Stimulated activated CD8-positive, alpha-beta memory T cell treated with anti-CD3 and anti-CD28 coated beads, Interleukin-12 subunit alpha, Interleukin-12 subunit beta, amount 100 ng/mL, for 1 hour (primary cell): ENCODE results near the gene PSAT1.

Experiments used
- DNase-seq: peaks from one replicate; pipeline ENCODE4 v3.0.0-alpha.2; 2020; ENCODE audit warnings: low read depth

The PSAT1 gene

DNA sequence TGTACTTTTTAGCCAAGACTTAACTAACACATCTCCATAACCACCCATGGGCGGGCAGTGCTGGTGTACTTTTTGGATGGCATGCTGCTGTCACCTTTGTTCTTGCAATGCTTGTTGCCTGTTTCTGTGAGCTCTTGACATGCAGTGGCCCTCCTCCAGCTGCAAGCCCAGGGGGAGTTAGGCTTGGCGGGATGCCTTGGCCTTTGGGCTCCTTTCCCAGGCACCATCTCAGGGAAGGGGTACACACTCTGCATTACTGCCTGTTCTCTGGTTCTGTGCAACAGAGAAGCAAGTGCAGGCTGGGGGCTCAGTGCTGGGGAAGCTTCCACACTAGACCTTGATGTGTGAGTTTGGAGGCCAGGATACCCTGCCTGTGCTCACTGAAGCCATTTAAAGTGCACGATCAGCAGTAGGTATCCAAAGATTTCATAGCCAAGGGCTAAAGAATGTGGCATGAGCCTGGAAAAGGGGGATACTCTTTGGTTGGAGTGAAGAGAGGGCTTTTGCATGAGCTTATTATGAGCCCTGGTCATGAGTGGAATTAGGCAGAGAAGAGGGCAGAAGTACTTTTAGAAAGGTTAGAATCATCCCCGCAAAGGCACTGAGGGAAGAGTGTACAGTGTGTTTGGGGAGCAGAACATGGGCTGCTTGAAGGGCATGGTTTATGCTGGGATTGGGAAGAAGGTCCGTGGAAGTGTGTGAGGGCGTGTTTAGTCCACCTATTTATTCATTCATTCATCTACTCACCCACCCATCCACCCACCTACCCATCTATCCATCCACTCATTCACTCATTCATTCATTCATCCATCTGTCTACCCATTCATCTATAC is 22.5 kb downstream of the PSAT1 start:
- no peak for DNase-seq

DNA sequence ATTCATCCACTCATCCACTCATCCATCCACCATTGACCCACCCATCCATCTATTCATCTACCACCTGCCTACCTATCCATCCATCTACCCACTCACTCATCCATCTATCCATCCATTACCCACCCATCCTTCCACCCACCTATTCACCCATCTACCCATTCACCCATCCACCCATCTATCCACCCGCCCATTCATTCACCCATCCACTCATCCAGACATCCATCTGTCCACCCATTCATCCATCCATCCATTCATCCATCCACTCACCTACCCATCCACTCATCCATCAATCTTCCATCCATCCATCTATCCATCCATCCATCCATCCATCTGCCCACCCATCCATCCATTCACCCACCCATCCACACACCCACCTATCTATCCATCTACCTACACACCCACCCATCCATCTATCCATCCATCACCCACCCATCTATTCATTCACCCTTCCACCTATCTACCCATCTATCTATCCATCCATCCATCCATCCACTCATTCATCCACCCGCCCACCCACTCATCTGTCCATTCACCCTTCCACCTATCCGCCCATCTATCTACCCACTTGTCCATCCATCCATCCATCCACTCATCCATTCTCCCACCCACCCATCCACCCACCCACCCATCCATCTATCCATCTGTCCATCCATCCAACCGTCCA is 23.2 kb downstream of the PSAT1 start:
- DNase-seq, result no peak

- DNase-seq, result no peak
Observed at GRCh38 chr9:78320875-78321496, 24.1 kb downstream of the PSAT1 start.

DNA sequence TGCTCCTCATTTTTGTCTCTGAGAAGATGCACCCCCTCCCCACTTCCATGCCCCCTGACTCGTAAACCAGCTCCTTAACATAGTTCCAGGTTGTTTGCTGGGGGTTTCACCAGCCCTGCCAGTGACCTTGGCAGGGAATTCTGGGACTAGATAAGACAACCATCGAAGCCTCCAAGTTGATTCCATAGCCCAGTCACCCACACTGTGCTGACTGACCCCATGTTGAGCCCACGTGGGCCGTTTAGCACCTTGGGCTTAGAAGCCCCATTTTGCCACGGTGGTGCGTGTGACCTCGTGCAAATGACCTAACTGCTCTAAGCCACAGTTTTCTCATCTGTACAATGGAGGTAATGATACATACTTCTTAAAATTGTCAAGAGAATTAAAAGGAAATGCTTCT is 24.6 kb downstream of the PSAT1 start:
- DNase-seq, result no peak

GRCh38 chr9:78324068-78324650 is 27.2 kb downstream of the PSAT1 start:
- DNase-seq, result no peak

- DNase-seq, result no peak
Observed at GRCh38 chr9:78324682-78325081, 27.8 kb downstream of the PSAT1 start.

- DNase-seq, result no peak
Observed at GRCh38 chr9:78325343-78325742, 28.4 kb downstream of the PSAT1 start.

- no peak for DNase-seq
Observed at GRCh38 chr9:78325846-78326360, 29.0 kb downstream of the PSAT1 start.

GRCh38 chr9:78326564-78326963 is 29.6 kb downstream of the PSAT1 start:
- no peak for DNase-seq

DNA sequence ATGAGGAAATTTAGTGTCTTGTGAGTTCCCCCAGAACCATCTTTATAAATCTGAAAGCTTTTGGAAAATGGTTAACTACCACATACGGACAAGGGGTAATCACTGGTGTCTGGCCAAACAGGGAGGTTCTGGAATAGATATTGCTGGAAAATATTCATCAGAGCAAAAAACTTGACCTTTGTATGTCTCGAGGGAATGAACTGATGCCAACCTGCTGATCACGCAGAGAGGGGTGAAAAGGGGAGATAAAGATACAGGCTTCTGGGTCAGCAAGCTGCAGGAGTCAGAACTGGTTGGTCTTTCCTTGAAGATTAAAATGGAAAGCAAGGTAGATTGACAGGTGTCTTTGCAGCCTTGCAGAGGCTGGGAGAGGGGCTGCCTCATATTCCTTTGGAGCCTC is 35.5 kb downstream of the PSAT1 start:
- no peak for DNase-seq

- DNase-seq, result no peak
Observed at GRCh38 chr9:78348848-78349247, 51.9 kb downstream of the PSAT1 start.

DNA sequence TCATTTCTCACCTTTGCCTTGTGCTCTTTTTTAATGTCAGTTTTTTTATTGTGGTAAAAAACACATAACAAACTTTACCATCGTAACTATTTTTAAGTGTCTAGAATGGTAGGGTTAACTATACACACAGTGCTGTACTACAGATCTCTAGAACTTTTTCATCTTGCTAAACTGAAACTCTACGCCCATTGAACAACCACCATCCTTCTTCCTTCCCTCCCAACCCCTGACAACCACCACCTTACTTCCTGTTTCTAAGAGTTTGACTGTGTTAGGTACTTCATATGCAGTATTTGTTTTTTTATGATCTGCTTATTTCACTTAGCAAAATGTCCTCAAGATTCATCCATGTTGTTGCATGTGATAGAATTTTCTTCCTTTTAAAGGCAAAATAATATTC is 54.9 kb downstream of the PSAT1 start:
- DNase-seq, result no peak

DNA sequence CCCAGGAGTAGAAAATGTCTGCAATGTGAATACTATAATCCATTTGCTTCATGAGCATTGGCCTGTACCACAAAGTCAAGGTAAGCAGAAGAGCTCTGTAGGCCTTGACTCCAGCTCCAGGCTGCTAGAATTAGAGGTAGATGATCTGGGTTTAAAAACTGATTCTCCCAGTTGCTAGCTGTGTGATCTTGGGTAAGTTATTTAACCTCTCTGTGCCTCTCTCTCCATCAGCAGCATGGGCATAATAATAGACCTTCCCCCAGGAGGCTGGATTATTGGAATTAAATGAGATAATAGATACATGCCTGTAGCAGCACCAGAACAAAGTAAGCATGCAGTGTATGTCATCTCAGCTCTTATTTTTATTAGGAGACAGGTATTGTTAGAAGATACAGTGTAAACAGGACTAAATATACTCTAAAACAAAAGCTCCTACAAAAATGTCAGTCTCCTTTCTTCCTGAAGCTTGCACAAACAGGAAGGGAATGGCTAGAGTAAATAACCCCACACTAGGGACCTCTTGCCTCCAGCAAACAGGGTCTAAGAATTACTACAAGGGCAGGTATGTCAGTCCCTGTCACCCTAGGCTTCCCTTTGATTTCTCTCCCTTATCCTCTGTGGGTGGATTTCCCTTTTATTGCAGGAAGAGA is 57.5 kb downstream of the PSAT1 start:
- DNase-seq, result no peak

DNA sequence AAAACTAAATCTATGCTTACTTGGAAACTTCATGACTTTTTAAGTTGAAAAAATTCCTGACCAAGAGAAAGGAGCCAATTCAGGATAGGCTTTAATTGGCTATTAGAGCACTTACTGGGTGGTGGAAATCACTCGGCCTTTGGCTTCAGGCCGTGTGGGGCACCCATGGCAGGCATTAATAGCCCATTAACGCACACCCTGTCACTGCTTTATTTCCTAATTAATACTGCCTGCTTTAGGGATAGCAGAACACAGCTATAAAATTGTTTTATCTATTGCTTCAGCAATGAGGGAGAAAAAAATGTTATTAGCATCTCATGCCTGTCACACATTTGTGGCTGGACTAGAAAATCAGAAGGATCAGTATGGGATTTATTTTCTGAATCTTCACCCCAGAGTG is 58.1 kb downstream of the PSAT1 start:
- DNase-seq, result no peak

DNA sequence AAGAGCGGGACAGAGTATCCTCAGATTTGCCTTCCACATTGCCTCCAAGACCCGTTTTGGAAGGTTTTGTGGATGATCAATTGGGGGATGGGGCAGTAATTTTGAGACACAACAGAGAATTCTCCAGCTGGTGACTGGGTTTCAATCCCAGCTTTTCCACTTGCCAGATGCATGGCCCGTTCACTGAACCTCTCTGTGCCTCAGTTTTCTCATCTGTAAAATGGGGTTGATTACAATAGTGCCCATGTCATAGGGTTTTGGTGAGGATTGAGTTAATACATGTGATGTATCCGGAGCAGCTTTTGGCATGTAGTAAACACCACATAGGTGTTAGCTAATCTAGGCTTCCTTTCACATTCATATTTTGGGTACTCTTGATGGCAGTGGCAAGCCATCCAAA is 59.7 kb downstream of the PSAT1 start:
- no peak for DNase-seq

- DNase-seq, result no peak
Observed at GRCh38 chr9:78357165-78357873, 60.4 kb downstream of the PSAT1 start.

- no peak for DNase-seq
Observed at GRCh38 chr9:78358329-78359051, 61.6 kb downstream of the PSAT1 start.

DNA sequence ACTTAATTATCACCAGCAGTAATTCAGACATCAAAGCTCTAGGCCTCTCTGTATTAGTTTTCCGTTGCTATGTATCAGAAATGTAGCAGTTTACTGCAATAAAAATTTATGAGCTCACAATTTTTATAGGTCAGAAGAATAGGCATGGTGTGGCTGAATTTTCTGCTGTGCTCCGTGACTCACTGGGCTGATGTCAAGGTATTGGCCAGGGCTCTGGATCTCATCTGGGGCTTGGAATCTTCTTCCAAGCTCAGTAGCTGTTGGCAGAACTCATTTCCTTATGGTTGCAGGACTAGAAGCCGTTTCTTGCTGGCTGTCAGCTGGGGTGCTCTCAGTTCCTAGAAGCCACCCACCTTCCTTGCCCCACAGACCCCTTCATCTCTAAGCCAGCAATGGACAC is 66.3 kb downstream of the PSAT1 start:
- DNase-seq, result no peak

DNA sequence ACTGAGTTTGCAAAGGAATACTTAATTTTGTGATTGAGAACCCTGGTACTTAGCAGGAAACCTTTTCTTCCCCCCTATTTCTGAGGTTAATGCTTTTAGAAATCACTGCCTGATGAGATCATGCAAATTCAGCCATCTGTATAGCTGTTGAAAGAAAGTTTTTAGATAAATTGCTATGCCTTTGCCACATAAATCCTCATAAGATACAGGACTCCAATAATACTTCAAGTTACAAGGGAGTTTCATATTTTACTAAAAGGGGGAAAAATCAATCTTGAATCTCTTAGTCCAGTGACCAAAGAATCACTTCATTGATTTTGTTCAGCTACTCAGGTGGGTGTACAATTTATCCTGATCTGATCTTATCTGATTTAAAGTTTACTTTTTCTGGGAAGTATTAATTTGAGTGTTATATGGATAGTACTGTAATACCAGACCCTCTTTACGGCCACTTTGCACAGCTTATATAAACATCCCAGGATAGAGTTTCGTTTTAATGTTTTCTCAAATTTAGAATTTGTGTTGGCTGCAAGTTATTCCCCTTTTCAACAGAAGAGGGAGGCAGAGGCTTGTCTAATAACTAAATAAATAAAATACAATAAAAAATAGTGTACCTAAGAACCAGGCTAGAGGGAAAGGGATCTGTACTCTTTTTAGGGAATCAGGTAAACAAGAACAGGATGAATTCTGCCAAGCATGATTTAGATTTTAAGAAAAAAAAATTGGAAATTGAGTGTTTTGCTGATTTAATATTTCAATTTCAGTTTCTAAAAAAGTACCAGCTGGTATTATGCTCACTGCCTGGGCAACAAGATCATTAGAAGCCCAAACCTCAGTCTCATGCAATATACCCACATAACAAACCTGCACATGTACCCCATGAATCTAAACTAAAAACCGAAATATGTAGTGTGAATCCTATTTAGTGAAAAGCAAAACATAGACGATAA is 69.1 kb downstream of the PSAT1 start:
- DNase-seq, result no peak

DNA sequence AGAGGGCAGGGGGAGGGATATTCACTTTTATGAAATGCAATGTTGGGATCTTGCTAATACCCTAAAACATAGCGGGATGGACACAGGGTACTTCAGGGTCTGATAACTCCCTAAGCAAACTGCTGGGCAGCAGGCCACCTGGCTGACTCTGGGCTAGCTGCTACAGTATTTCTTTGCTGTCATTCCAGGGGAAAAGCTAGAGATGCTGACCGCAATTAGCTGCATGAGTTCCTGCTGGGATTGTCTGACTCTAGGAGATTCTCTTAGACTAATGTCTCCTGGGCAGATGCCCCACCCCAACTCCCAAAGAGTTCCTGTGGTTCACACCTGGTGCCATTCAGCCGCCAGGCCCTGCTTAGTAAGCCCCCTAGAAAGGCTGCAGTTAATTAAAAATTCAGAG is 69.9 kb downstream of the PSAT1 start:
- no peak for DNase-seq
